Activated CD8-positive, alpha-beta T cell treated with anti-CD3 and anti-CD28 coated beads for 36 hours (primary cell): ENCODE data around the gene NEK6. TPM values are rescaled to one million over a fixed set of nuclear protein-coding genes. Genes with fewer than 3 reads are reported as not detected.

Experiments
- ATAC-seq: fragments of 200-7000 bp; cut with Tn5 transposase; one replicate; pipeline ENCODE4 v1.10.0; 2021; ENCODE audit warnings: mild to moderate bottlenecking, moderate library complexity
- CTCF ChIA-PET: fragments of 350-600 bp; sonication (Branson Sonifier 250); formaldehyde crosslinking; loops from one replicate; lab custom pipeline; 2021; ENCODE audit warnings: antibody characterized with exemption; lab: Charles Lee
- POLR2A ChIA-PET: fragments of 350-600 bp; sonication (Branson Sonifier 250); formaldehyde crosslinking; loops from one replicate; lab custom pipeline; 2021; ENCODE audit warnings: antibody characterized with exemption; lab: Charles Lee
- DNase-seq: peaks from one replicate; pipeline ENCODE4 v3.0.0-alpha.2; 2020
- H3K27ac Mint-ChIP-seq: one replicate; pipeline ENCODE4 v1.8.0; 2021; ENCODE audit warnings: mild to moderate bottlenecking, mixed read lengths
- H3K27me3 Mint-ChIP-seq: one replicate; pipeline ENCODE4 v1.8.0; 2021; ENCODE audit warnings: mixed read lengths
- H3K36me3 Mint-ChIP-seq: one replicate; pipeline ENCODE4 v1.8.0; 2021; ENCODE audit warnings: low read depth, mixed read lengths
- H3K4me1 Mint-ChIP-seq: one replicate; pipeline ENCODE4 v1.8.0; 2021; ENCODE audit warnings: low read depth, mixed read lengths
- H3K4me3 Mint-ChIP-seq: one replicate; pipeline ENCODE4 v1.8.0; 2021; ENCODE audit warnings: mild to moderate bottlenecking, moderate library complexity, mixed read lengths
- H3K9me3 Mint-ChIP-seq: one replicate; pipeline ENCODE4 v1.8.0; 2021; ENCODE audit warnings: mixed read lengths
- CTCF ChIP-seq: fragments of 200-600 bp; IDR thresholded peaks from one replicate; pipeline ENCODE4 v1.8.0; 2022; ENCODE audit warnings: antibody characterized with exemption, mild to moderate bottlenecking
- intact Hi-C: fragments of 100-400 bp; cut with micrococcal nuclease; formaldehyde crosslinking; loops from one replicate; pipeline ENCODE4 v1.10.0; 2022
- total RNA-seq, 2 experiments: library from RNA; stranded (reverse); gene quantifications; one replicate each; pipeline ENCODE4 v1.2.3, GENCODE V29; 2021

Gene NEK6
- total RNA-seq, 2 experiments from 2014 or later = 20.2 to 21.8 TPM

- no peak for TF ChIP-seq CTCF
Observed at GRCh38 chr9:124268661-124269060, 10.9 kb downstream of the NEK6 start.

GRCh38 chr9:124269556-124269955 lies 11.8 kb downstream of the NEK6 start:
- intact Hi-C loops = no loop called here
- POLR2A ChIA-PET = interaction anchor here (1.1 kb wide), 1 partner anchor 11 kb away, joined by 3 read pairs; no protein-coding TSS in a partner anchor
- Mint-ChIP-seq H3K4me3 (no peak overlapping the region), H3K27me3 (peaks cover 8% of the 10 kb centered on the region), H3K9me3 (no peaks in the 10 kb centered on the region), H3K36me3 (no peaks in the 10 kb centered on the region), H3K4me1 (peaks cover 12% of the 10 kb centered on the region), H3K27ac (no peak overlapping the region)
- DNase-seq = no peak
- TF ChIP-seq CTCF = no peak
- CTCF ChIA-PET = interaction anchor here (0.7 kb wide), 1 partner anchor 70 kb away, joined by 3 read pairs; no protein-coding TSS in a partner anchor
- no peak for ATAC-seq

More at GRCh38 chr9:124268661-124269060, 10.9 kb downstream of the NEK6 start:
- Mint-ChIP-seq H3K27ac (no peak overlapping the region), H3K9me3 (no peaks in the 10 kb centered on the region), H3K36me3 (no peaks in the 10 kb centered on the region), H3K27me3 (peaks cover 8% of the 10 kb centered on the region), H3K4me1 (peaks cover 12% of the 10 kb centered on the region), H3K4me3 (no peak overlapping the region)
- CTCF ChIA-PET = interaction anchor here (0.7 kb wide), 1 partner anchor 71 kb away, joined by 3 read pairs; no protein-coding TSS in a partner anchor
- no peak for ATAC-seq
- no peak for DNase-seq
- intact Hi-C loops = no loop called here
- POLR2A ChIA-PET = interaction anchor here (0.5 to 1.1 kb wide), 2 partner anchors 12 to 444 kb away, joined by 3 read pairs; no protein-coding TSS in a partner anchor

GRCh38 chr9:124270504-124271335 lies 13.0 kb downstream of the NEK6 start:
- intact Hi-C loops = no loop called here
- no peak overlapping the region for H3K4me3 Mint-ChIP-seq
- CTCF ChIA-PET = no interaction called here
- POLR2A ChIA-PET = no interaction called here
- ATAC-seq (no peak), DNase-seq (no peak)
- H3K27ac Mint-ChIP-seq = no peak overlapping the region
- TF ChIP-seq CTCF = no peak
- peaks cover 12% of the 10 kb centered on the region for H3K4me1 Mint-ChIP-seq
- H3K27me3 Mint-ChIP-seq = peaks cover 8% of the 10 kb centered on the region
- no peaks in the 10 kb centered on the region for H3K36me3 Mint-ChIP-seq
- no peaks in the 10 kb centered on the region for H3K9me3 Mint-ChIP-seq

- CTCF ChIA-PET = no interaction called here
- TF ChIP-seq CTCF = no peak
Observed at GRCh38 chr9:124271660-124272059, 13.9 kb downstream of the NEK6 start.

GRCh38 chr9:124272118-124272517 lies 14.4 kb downstream of the NEK6 start:
- ChIA-PET CTCF (no interaction called here), POLR2A (interaction anchor here (0.8 kb wide), 1 partner anchor 114 kb away, joined by 3 read pairs; no protein-coding TSS in a partner anchor)
- peaks cover 6% of the 10 kb centered on the region for H3K27me3 Mint-ChIP-seq

More at GRCh38 chr9:124271660-124272059, 13.9 kb downstream of the NEK6 start:
- Mint-ChIP-seq H3K4me3 (no peak overlapping the region), H3K9me3 (no peaks in the 10 kb centered on the region), H3K27ac (no peak overlapping the region), H3K36me3 (no peaks in the 10 kb centered on the region), H3K4me1 (peaks cover 12% of the 10 kb centered on the region), H3K27me3 (peaks cover 6% of the 10 kb centered on the region)
- ATAC-seq = no peak
- intact Hi-C loops = no loop called here
- POLR2A ChIA-PET = no interaction called here
- no peak for DNase-seq

More at GRCh38 chr9:124272118-124272517, 14.4 kb downstream of the NEK6 start:
- Mint-ChIP-seq H3K27ac (no peak overlapping the region), H3K4me3 (no peak overlapping the region), H3K36me3 (no peaks in the 10 kb centered on the region), H3K4me1 (peaks cover 9% of the 10 kb centered on the region), H3K9me3 (no peaks in the 10 kb centered on the region)
- no peak for ATAC-seq
- intact Hi-C loops = no loop called here
- TF ChIP-seq CTCF = no peak
- no peak for DNase-seq
